Measurements from ENCODE around the gene KPNA3.

Gene KPNA3
- total RNA-seq, result 36.5 to 78.2 (median 51.6) reads per million in 9 experiments

DNA sequence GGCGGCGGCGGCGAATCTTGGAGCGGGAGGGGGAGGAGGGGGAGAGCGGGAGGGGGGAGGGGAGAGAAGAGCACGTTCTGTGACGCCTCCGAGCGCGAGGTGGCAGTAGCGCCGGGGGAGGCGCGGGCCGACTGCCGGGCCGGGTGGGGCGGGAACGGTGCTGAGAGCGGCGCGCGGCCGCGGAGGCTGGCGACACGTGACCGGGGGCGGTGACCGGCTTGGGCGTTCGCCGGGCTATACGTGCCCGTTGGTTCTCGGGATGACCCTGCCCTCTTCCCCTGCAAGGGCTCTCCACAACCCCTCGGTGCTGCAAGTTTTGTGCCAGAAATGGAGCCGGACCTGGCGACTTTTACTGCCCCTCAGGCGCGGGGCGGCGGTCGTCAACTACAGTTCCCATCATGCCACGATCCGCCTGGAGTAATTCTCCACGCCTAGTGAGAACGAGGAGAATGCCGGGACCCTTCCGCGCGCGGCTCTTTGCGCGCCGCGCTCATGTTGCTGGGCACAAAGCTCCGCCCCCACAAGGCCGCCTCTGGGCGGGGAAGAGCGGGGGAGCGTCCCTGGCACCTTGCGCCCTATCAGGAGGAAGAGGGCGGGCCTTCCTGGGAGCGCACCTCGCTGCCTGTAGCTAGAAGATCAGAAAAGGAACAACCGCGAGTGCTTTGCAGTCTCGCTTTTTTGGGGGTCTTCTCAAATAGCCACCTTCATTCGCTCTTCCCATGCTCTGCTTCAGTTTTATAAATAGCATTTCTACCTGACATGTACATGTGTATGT lies at the start of gene KPNA3:
TSS of gene KPNA3 (minus strand) at position 133 of the 775 bp plus-strand sequence. CDS start 176 bp downstream, outside the sequence.
- peaks cover 23 to 35% of the 10 kb centered on the region in 2 donors for H3K4me1 Mint-ChIP-seq (ENCODE audit: low read depth in 2 of 2)
- H3K27me3 Mint-ChIP-seq, result peaks cover 0 to 11% of the 10 kb centered on the region in 2 donors
- H3K27ac Mint-ChIP-seq, result peak within 1 kb of the TSS; percentile 89 to 94
- H3K4me3 Mint-ChIP-seq, result peak within 1 kb of the TSS; percentile 83 to 89
- peaks cover 16% of the 10 kb centered on the region for H3K36me3 Mint-ChIP-seq (ENCODE audit: insufficient read depth)
- ATAC-seq (replicated peaks) (peak; percentile 85), DNase-seq (peak; percentile 91 to 92 (median 91))
- no peaks in the 10 kb centered on the region for H3K9me3 Mint-ChIP-seq

DNA sequence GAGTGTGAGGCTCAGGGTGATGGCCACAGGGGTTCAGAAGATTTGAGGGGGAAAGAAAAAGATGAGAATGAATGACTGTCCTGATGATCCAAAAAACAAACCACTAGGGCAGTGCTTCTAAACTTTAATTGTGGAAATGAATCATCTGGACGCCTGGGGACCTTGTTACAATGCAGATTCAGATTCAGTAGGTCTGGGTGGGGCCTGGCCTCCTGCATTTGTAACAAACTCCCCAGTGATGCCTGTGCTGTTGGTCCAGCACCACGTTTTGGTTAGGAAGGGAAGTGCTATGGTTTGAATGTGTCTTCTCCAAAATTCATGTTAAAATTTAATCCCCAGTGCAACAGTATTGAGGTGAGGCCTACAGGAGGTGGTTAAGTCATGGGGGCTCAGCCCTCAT lies 49.5 kb upstream of the KPNA3 start:
- DNase-seq, result no peak
- H3K4me3 Mint-ChIP-seq, result no peak overlapping the region
- no peak for ATAC-seq (replicated peaks)
- no peaks in the 10 kb centered on the region for H3K4me1 Mint-ChIP-seq (ENCODE audit: low read depth in 2 of 2)
- no peaks in the 10 kb centered on the region for H3K36me3 Mint-ChIP-seq (ENCODE audit: insufficient read depth)
- H3K9me3 Mint-ChIP-seq, result no peaks in the 10 kb centered on the region
- peak overlapping the region in 1 of 2 donors; percentile 41 for H3K27ac Mint-ChIP-seq
- H3K27me3 Mint-ChIP-seq, result no peaks in the 10 kb centered on the region

GRCh38 chr13:49840675-49841074 lies 48.2 kb upstream of the KPNA3 start:
- no peak for ATAC-seq (replicated peaks)
- no peak for DNase-seq
- no peaks in the 10 kb centered on the region for H3K4me1 Mint-ChIP-seq (ENCODE audit: low read depth in 2 of 2)
- no peak overlapping the region for H3K27ac Mint-ChIP-seq
- no peak overlapping the region for H3K4me3 Mint-ChIP-seq
- no peaks in the 10 kb centered on the region for H3K36me3 Mint-ChIP-seq (ENCODE audit: insufficient read depth)
- H3K27me3 Mint-ChIP-seq, result peaks cover 0 to under 1% of the 10 kb centered on the region in 2 donors
- H3K9me3 Mint-ChIP-seq, result no peaks in the 10 kb centered on the region

- Mint-ChIP-seq H3K4me1 (ENCODE audit: low read depth in 2 of 2) (no peaks in the 10 kb centered on the region), H3K27me3 (peaks cover 3 to 4% of the 10 kb centered on the region in 2 donors), H3K36me3 (ENCODE audit: insufficient read depth) (no peaks in the 10 kb centered on the region), H3K27ac (no peak overlapping the region), H3K9me3 (no peaks in the 10 kb centered on the region), H3K4me3 (no peak overlapping the region)
- DNase-seq, result no peak
- no peak for ATAC-seq (replicated peaks)
Observed at GRCh38 chr13:49840266-49840665, 47.8 kb upstream of the KPNA3 start.

- Mint-ChIP-seq H3K4me1 (ENCODE audit: low read depth in 2 of 2) (no peaks in the 10 kb centered on the region), H3K4me3 (no peak overlapping the region), H3K27ac (no peak overlapping the region), H3K36me3 (ENCODE audit: insufficient read depth) (no peaks in the 10 kb centered on the region), H3K9me3 (no peaks in the 10 kb centered on the region), H3K27me3 (peaks cover 6% of the 10 kb centered on the region in 2 donors)
- ATAC-seq (replicated peaks) (no peak), DNase-seq (no peak)
Observed at GRCh38 chr13:49838989-49839388, 46.5 kb upstream of the KPNA3 start.

- Mint-ChIP-seq H3K27ac (no peak overlapping the region), H3K36me3 (ENCODE audit: insufficient read depth) (no peaks in the 10 kb centered on the region), H3K27me3 (peaks cover 15 to 17% of the 10 kb centered on the region in 2 donors), H3K9me3 (no peaks in the 10 kb centered on the region), H3K4me1 (ENCODE audit: low read depth in 2 of 2) (no peaks in the 10 kb centered on the region), H3K4me3 (no peak overlapping the region)
- ATAC-seq (replicated peaks), result no peak
- DNase-seq, result no peak
Observed at GRCh38 chr13:49836516-49836915, 44.0 kb upstream of the KPNA3 start.

DNA sequence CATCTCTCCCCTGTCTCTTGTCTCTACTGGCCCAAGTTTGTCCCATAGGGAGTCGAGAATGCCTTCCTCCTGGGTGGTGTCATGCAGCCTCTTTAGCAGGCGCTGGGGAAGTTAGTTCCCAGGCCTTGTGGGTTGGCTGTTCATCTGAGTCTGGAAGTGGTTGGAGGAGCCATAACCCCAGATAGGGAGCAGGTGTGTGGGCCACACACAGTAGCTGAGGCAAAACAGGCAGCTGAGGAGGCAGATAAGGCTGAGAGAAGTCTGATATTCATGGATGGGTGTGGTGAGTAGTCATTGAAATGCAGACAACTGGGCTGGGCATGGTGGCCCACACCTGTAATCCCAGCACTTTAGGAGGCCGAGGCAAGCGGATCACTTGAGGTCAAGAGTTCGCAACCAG lies 40.9 kb upstream of the KPNA3 start:
- Mint-ChIP-seq H3K27ac (no peak overlapping the region), H3K4me1 (ENCODE audit: low read depth in 2 of 2) (no peaks in the 10 kb centered on the region), H3K4me3 (no peak overlapping the region), H3K36me3 (ENCODE audit: insufficient read depth) (no peaks in the 10 kb centered on the region), H3K27me3 (peaks cover 15 to 17% of the 10 kb centered on the region in 2 donors), H3K9me3 (peaks cover 4 to 6% of the 10 kb centered on the region in 2 donors)
- DNase-seq, result no peak
- ATAC-seq (replicated peaks), result no peak

- H3K27ac Mint-ChIP-seq, result no peak overlapping the region
- no peaks in the 10 kb centered on the region for H3K4me1 Mint-ChIP-seq (ENCODE audit: low read depth in 2 of 2)
- peaks cover 4 to 6% of the 10 kb centered on the region in 2 donors for H3K9me3 Mint-ChIP-seq
- H3K27me3 Mint-ChIP-seq, result peaks cover 15 to 18% of the 10 kb centered on the region in 2 donors
- H3K36me3 Mint-ChIP-seq (ENCODE audit: insufficient read depth), result no peaks in the 10 kb centered on the region
- no peak overlapping the region for H3K4me3 Mint-ChIP-seq
- ATAC-seq (replicated peaks), result no peak
- DNase-seq, result no peak
Observed at GRCh38 chr13:49831455-49831854, 39.0 kb upstream of the KPNA3 start.

- peaks cover 22 to 25% of the 10 kb centered on the region in 2 donors for H3K27me3 Mint-ChIP-seq
- H3K4me1 Mint-ChIP-seq (ENCODE audit: low read depth in 2 of 2), result no peaks in the 10 kb centered on the region
- H3K27ac Mint-ChIP-seq, result no peak overlapping the region
- H3K9me3 Mint-ChIP-seq, result peaks cover 4 to 6% of the 10 kb centered on the region in 2 donors
- no peak for ATAC-seq (replicated peaks)
- no peaks in the 10 kb centered on the region for H3K36me3 Mint-ChIP-seq (ENCODE audit: insufficient read depth)
- DNase-seq, result no peak
- no peak overlapping the region for H3K4me3 Mint-ChIP-seq
Observed at GRCh38 chr13:49830721-49831120, 38.2 kb upstream of the KPNA3 start.

- H3K27ac Mint-ChIP-seq, result no peak overlapping the region
- no peak overlapping the region for H3K4me3 Mint-ChIP-seq
- ATAC-seq (replicated peaks) (no peak), DNase-seq (no peak)
- no peaks in the 10 kb centered on the region for H3K36me3 Mint-ChIP-seq (ENCODE audit: insufficient read depth)
- H3K27me3 Mint-ChIP-seq, result peaks cover 22 to 26% of the 10 kb centered on the region in 2 donors
- H3K9me3 Mint-ChIP-seq, result peaks cover 4 to 6% of the 10 kb centered on the region in 2 donors
- no peaks in the 10 kb centered on the region for H3K4me1 Mint-ChIP-seq (ENCODE audit: low read depth in 2 of 2)
Observed at GRCh38 chr13:49829715-49830114, 37.2 kb upstream of the KPNA3 start.

- no peak overlapping the region for H3K27ac Mint-ChIP-seq
- peaks cover 31 to 38% of the 10 kb centered on the region in 2 donors for H3K27me3 Mint-ChIP-seq
- H3K4me3 Mint-ChIP-seq, result no peak overlapping the region
- H3K4me1 Mint-ChIP-seq (ENCODE audit: low read depth in 2 of 2), result no peaks in the 10 kb centered on the region
- H3K36me3 Mint-ChIP-seq (ENCODE audit: insufficient read depth), result no peaks in the 10 kb centered on the region
- no peak for ATAC-seq (replicated peaks)
- peaks cover 4 to 6% of the 10 kb centered on the region in 2 donors for H3K9me3 Mint-ChIP-seq
- no peak for DNase-seq
Observed at GRCh38 chr13:49828453-49828852, 36.0 kb upstream of the KPNA3 start.

- Mint-ChIP-seq H3K27ac (no peak overlapping the region), H3K36me3 (ENCODE audit: insufficient read depth) (no peaks in the 10 kb centered on the region), H3K4me1 (ENCODE audit: low read depth in 2 of 2) (no peaks in the 10 kb centered on the region), H3K9me3 (peaks cover 4 to 6% of the 10 kb centered on the region in 2 donors), H3K27me3 (peaks cover 30 to 38% of the 10 kb centered on the region in 2 donors), H3K4me3 (no peak overlapping the region)
- DNase-seq (no peak), ATAC-seq (replicated peaks) (no peak)
Observed at GRCh38 chr13:49827891-49828290, 35.4 kb upstream of the KPNA3 start.

DNA sequence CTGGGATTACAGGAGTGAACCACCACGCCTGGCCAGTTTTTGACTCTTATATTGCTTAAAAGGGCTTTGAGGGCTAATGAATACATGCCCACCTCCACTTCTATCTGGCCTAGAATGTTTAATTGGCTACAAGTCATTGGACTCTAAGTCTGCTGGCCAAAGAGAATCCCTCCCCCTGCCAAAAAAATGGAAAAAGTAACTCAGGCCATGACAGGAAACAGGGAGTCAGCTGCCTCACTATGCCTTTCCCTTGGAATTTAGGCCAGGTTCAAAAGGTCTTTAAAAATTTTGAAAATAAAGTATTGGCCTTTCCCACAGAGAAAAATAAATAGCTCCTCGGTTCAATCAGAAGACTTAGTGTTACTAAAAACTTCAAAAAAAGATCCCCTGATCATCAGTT lies 34.9 kb upstream of the KPNA3 start:
- Mint-ChIP-seq H3K36me3 (ENCODE audit: insufficient read depth) (no peaks in the 10 kb centered on the region), H3K4me1 (ENCODE audit: low read depth in 2 of 2) (no peaks in the 10 kb centered on the region), H3K27me3 (peaks cover 30 to 37% of the 10 kb centered on the region in 2 donors), H3K4me3 (no peak overlapping the region), H3K27ac (no peak overlapping the region), H3K9me3 (peaks cover 4 to 6% of the 10 kb centered on the region in 2 donors)
- DNase-seq, result no peak
- no peak for ATAC-seq (replicated peaks)
